ENCODE data around the gene TSPAN31.
"Not testable (repeated sequence)": the region's sequence is repeated elsewhere in the genome, so short reads cannot be mapped to it uniquely, and the experiment has no call there.

TSPAN31 gene

GRCh38 chr12:57767305-57767698 lies 22.5 kb downstream of the TSPAN31 start:
- DNase-seq (ENCODE audit: low spot score) = no peak

DNA sequence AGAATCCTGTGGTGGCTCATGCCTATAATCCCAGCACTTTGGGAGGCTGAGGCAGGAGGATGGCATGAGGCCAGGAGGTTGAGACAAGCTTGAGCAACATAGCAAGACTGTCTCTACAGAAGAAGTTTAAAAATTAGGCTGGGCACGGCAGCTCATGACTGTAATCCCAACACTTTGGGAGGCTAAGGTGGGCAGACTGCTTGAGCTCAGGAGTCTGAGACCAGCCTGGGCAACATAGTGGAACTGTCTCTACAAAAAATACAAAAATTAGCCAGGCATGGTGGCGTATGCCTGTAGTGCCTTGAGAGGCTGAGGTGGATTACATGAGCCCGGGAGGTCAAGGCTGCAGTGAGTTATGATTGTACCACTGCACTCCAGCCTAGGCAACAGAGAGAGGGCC lies 23.0 kb downstream of the TSPAN31 start:
- no peak for DNase-seq (ENCODE audit: low spot score)

DNA sequence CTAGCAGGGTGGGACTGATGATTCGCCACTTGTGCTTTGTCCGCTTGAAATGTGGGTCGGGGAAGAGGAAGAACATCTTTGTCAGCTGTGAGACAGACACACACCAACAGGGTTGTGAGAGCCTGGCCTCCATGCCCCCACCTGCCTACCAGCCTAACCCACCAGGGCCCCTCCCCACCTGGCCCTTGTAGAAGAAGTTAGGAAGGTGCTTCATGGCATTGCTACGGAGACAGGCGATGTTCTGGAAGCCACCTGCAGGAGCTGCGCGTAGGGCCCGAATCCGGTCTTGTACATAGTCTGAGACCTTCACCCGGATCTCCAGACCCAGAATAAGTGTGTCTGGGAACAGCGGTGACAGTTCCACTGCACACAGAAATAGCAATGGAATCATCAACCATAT lies 24.8 kb downstream of the TSPAN31 start:
- DNase-seq (ENCODE audit: low spot score) = no peak

DNA sequence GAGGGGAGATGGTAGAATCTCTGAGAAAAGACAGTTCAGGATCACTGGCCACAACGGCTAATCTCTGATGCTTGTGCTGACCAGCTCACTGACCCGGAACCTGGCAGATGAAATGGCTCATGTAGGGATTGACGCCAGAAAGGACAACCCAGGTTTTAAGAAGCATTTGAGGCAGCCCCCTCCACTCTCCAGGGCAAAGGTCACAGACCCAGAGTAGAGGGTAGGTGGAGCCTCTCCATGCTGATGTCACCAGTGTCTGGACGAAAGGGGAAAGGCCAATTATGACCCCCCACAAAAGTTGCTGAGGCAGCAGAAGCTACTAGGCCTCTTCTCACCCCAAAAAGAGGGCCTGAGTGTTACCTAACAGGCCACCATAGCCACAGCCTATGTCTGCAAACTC lies 25.9 kb downstream of the TSPAN31 start:
- DNase-seq (ENCODE audit: low spot score) = no peak

DNA sequence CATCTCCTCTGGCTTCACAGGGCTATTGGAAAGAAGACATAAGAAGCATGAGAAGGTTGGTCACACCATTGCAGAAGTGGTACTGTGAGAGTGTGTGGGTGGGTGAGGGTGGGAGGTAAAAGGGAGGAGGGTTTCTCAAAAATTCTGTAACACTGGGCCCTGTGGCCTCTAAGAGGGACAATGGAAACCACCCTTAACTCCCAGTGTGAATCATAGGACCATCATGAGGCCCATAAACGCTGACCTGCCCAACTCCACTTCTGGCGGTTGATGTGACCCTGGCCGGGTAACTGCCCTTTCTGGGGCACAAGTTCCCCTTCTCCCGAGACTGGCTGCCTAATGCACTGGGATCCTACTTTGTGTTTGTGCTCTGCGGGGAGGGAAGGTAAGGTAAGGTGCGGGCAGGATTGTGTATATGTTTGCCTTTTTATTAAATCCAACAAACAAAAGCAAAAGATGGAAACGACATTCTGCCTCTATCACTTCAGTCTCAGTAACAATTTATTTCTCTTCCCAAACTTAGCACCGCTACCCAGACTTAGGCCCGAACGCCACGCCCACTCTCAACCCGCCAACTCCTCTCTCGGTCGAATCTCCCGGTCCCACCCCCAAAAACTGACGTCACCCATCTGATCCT lies 26.5 kb downstream of the TSPAN31 start:
- peak; percentile 89 for DNase-seq (ENCODE audit: low spot score)

DNA sequence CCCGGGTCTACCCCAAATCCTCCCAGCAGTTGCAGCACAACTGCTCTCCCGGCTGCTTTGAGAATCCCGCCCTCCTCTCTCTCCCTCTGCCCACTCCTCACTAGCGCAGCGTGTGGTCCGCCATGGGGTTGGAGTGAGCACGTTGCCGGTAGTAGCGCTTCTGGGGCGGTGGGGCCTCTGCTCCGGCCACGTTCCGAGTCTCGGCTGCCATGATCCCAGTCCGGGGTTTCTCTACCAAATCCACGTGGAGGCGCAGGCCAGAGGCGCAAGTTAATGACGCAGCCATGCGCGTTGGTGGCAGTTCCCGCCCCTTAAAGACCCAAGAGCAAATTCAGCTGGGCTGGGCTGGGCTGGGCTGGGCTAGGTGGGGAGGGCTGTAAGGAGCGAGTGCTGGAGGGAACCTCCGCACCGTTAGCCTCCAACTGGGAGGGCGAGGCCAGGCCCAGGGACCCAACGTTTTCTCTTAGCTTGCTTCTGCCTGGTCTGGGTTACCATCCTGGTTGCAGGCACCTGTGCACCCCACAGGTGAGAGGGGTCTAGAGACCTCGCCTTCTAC lies 27.1 kb downstream of the TSPAN31 start, which contains the start of gene METTL1:
METTL1 (minus strand) TSS at position 233 of the 556 bp plus-strand sequence; CDS start at position 211, 22 bp downstream.
- peak; percentile 96 for DNase-seq (ENCODE audit: low spot score)

DNA sequence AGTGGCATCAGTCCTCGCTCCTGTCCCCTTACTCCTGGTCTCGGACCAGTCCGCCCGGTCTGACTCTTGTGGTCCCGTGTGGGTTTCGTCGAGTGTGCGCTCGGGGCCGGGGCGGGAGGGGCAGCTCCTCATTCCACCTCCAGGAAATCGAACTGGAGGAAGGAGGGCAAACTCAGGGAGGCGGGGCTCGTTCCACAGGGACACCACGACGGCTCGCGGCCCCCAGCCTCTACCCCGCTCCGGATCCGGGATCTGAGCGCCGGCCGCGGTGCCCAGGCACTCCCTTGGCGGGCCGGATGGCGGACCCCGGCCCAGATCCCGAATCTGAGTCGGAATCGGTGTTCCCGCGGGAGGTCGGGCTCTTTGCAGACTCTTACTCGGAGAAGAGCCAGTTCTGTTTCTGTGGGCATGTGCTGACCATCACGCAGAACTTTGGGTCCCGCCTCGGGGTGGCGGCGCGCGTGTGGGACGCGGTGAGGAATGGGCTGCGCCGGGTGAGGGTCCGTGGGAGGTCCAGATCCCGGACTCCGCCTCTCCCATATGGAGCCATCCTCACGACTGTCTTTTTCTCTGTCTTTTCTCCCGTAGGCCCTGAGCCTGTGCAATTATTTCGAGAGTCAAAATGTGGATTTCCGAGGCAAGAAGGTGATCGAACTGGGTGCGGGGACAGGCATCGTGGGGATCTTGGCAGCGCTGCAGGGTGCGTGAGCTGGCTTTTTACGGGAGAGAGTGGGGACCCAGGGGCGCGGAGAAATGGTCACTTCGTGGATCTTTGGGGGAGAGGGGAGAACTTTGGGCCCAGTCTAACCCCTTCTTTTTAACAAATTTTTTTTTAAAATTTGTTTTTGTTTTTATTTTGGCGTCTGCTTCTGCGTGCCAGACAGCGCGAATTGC lies 27.8 kb downstream of the TSPAN31 start, which contains the start of gene EEF1AKMT3:
EEF1AKMT3 (plus strand) TSS at position 186 of the 894 bp plus-strand sequence; CDS start at position 297, 111 bp downstream.
- DNase-seq (ENCODE audit: low spot score) = no peak

DNA sequence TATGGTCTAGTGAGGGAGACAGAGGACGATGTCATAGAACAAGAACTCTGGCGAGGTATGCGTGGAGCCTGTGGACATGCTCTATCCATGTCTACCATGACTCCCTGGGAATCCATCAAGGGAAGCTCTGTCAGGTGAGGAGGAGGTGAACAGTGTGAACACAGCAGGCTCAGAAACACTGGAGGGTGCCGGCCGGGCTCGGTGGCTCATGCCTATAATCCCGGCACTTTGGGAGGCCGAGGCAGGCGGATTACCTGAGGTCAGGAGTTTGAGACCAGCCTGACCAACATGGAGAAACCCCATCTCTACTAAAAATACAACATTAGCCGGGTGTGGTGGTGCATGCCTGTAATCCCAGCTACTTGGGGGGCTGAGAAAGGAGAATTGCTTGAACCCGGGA lies 29.8 kb downstream of the TSPAN31 start:
- not testable (repeated sequence) for DNase-seq (ENCODE audit: low spot score)

GRCh38 chr12:57775044-57775443 lies 30.2 kb downstream of the TSPAN31 start:
- no peak for DNase-seq (ENCODE audit: low spot score)

GRCh38 chr12:57775563-57776246 lies 30.9 kb downstream of the TSPAN31 start:
- DNase-seq (ENCODE audit: low spot score) = no peak

GRCh38 chr12:57776247-57776587 lies 31.4 kb downstream of the TSPAN31 start:
- DNase-seq (ENCODE audit: low spot score) = no peak

DNA sequence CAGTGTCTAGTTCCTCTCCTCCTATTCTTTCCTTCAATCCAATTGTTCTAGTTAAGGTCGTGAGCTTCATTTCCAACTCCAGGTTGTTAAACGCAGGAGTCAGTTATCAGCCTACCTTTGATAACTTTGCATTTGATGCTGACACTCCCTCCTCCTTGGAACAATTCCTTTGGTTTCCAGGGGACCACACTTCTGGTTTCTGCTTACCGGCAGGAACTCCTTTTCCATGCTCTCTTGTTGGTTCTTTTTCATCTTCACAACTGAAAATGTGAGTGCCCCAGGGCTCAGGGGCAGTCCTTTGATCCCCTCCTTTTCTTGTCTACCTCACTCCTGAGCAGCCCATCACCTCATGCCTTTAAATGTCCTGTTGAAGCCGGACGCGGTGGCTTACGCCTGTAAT lies 32.5 kb downstream of the TSPAN31 start:
- no peak for DNase-seq (ENCODE audit: low spot score)

DNA sequence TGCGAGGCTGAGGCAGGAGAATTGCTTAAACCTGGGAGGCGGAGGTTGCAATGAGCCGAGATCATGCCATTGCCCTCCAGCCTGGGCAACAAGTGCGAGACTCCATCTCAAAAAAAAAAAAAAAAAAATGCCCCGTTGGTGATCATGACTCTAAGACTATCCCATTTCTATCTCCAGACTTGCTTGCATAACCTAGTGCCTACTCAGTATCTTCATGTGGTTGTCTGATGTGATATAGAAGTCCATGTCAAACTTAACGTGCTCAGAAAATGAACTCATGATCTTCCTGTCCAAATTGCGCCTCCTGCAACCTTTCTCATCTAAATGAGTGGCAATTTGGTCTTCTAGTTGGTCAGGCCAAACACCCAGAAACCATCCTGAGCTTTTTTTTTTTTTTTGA lies 33.1 kb downstream of the TSPAN31 start:
- DNase-seq (ENCODE audit: low spot score) = no peak

DNA sequence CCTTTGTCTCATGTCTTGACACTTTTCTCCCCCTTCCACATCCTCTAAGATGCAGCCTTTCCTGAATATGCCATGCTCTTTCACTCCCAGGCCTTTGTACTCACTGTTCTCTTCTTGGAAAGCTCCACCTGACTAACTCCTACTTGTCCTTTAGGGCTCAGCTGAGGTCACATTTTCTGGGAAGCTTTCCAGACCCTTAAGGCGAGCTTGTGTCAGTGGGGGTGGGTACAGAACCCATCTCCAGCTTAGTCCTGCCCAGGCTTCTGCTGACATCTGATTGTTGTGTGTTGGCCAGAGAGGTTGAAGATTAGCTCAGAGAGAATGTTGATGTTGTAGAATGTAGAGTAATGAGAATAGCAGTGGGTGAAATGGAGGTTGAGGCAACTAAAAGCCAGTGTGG lies 34.9 kb downstream of the TSPAN31 start:
- DNase-seq (ENCODE audit: low spot score) = no peak

DNA sequence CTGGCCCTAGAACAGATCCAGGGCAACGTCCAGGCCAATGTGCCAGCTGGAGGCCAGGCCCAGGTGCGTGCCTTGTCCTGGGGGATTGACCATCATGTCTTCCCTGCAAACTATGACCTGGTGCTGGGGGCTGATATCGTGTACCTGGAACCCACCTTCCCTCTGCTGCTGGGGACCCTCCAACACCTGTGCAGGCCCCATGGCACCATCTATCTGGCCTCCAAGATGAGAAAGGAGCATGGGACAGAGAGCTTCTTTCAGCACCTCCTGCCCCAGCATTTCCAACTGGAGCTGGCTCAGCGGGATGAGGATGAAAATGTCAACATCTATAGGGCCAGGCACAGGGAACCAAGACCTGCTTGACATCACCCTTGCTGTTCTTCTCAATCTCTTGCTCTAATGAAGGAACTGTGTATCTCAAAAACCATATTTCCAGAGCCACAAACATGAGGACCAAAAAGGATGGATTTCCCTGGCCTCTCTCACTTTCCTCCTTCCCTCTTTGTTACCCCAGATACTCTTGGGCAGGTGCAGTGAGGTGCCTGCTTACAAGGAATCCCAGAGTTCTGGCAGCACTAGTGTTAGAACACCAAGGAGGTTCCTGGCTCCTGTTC lies 35.6 kb downstream of the TSPAN31 start:
- DNase-seq (ENCODE audit: low spot score) = no peak

GRCh38 chr12:57781244-57781643 lies 36.4 kb downstream of the TSPAN31 start:
- no peak for DNase-seq (ENCODE audit: low spot score)

DNA sequence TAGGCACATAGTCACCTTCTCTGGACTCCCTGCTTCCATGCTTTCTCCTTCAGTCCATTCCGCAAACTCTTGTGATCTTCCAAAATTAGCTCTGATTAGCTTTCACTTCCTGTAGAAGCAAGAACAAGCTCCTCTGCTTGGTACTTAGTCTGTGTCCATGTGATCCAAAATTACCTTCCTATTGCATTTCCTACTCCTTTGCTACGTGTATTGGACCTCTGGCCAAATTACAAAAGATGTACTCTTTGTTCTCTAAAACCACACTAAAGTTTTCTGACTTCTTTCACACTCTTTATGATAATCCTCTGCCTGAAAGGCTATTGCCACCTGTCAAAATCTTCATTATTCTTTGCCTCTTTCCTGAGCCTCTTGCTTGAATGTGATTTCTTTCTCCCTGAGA lies 37.0 kb downstream of the TSPAN31 start:
- DNase-seq (ENCODE audit: low spot score) = no peak

DNA sequence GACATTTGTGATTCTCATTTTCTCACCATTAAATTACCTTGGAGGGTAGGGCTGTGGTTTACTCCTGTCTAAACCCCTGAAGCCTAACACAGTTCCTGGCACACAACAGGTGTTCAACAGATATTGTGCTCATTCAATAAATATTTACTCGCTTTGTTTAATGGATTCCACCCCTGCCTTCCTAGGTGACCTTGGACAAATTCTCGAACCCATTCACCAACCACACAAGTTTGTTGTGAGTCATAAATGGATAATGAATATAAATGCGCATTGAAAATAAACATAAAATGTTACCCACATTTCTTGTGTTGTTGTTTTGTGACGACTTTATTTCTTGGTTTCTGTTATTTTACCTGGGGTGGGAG lies 37.4 kb downstream of the TSPAN31 start:
- DNase-seq (ENCODE audit: low spot score) = no peak

GRCh38 chr12:57782608-57783465 lies 38.0 kb downstream of the TSPAN31 start, which contains the start of gene TSFM:
TSS of gene TSFM (plus strand) at chr12:57782787. CDS start at chr12:57782802, 15 bp downstream.
- DNase-seq (ENCODE audit: low spot score) = peak; percentile 90

DNA sequence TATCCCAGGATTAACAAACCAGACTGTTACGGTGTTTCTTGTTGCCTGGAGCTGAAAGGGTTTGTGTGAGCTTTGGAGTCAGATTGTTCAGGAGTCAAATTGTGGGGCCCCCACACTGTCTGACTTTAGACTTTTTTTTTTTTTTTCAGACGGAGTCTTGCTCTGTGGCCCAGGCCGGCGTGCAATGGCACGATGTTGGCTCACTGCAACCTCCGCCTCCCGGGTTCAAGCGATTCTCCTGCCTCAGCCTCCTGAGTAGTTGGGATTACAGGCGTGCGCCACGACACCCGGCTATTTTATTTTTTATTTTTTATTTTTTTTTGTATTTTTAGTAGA lies 38.6 kb downstream of the TSPAN31 start:
- DNase-seq (ENCODE audit: low spot score) = no peak

DNA sequence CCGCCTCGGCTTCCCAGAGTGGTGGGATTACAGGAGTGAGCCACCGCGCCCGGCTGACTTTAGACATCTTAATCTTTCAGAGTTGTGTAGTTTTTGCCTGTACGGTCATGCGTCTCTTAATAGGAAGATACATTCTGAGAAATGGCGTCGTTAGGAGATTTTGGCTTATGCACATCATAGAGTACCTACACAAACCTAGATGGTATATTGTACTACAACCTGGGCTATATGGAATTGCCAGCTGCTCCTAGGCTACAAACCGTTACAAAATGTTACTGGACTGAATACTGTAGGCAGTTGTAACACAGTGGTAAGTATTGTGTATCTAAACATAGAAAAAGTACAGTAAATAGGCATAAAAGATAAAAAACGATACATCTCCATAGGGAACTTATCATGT lies 39.0 kb downstream of the TSPAN31 start:
- DNase-seq (ENCODE audit: low spot score) = no peak

All from SW480 (cell line).